22Rv1 (cell line): ENCODE results near the gene CXCR5.

Experiments
- ZFX ChIP-seq: fragments of 450-650 bp; IDR thresholded peaks from 2 replicates; pipeline ENCODE4 v1.6.1; 2017; ENCODE audit warnings: antibody characterized with exemption, borderline replicate concordance
- TF ChIP-seq, protein P1 (sequence below): fragments of 450-650 bp; IDR thresholded peaks from 2 replicates; pipeline ENCODE4 v1.5.1; 2017; ENCODE audit warnings: mild to moderate bottlenecking

DNA sequence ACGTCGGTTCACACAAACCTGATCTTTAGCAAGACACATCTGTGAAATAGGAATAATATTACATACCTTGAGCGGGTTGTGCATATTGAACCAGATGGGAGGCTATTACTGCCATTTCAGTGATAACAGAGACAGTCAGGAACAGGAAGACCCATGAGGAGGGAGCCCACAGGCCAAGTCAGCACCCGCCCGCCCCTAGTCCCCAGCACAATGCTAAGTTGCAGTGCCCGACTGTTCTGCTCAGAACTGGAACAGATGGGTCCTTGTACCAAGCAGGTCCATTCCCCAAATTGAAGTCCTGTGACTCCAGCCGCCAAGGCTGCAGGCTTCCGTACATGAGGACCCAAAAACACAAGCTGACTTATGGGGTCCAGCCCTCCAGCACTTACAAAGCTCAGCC, 9.3 kb downstream of the CXCR5 start:
- TF ChIP-seq, protein P1, sequence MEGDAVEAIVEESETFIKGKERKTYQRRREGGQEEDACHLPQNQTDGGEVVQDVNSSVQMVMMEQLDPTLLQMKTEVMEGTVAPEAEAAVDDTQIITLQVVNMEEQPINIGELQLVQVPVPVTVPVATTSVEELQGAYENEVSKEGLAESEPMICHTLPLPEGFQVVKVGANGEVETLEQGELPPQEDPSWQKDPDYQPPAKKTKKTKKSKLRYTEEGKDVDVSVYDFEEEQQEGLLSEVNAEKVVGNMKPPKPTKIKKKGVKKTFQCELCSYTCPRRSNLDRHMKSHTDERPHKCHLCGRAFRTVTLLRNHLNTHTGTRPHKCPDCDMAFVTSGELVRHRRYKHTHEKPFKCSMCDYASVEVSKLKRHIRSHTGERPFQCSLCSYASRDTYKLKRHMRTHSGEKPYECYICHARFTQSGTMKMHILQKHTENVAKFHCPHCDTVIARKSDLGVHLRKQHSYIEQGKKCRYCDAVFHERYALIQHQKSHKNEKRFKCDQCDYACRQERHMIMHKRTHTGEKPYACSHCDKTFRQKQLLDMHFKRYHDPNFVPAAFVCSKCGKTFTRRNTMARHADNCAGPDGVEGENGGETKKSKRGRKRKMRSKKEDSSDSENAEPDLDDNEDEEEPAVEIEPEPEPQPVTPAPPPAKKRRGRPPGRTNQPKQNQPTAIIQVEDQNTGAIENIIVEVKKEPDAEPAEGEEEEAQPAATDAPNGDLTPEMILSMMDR, result no peak
- no peak for TF ChIP-seq ZFX
